Measurements from ENCODE around the gene MAL. TPM values are rescaled to one million over a fixed set of nuclear protein-coding genes. Genes with fewer than 3 reads are reported as not detected.
"Not testable (repeated sequence)": the region's sequence is repeated elsewhere in the genome, so short reads cannot be mapped to it uniquely, and the experiment has no call there.

The MAL gene
- total RNA-seq, 1 donor from 2014 or later, result 0.28 TPM

GRCh38 chr2:95032341-95032740 lies 6.8 kb downstream of the MAL start:
- DNase-seq (ENCODE audit: low spot score) (no peak), ATAC-seq (no peak)

- no peak for DNase-seq (ENCODE audit: low spot score)
These were observed 7.5 kb downstream of the MAL start for GRCh38 chr2:95032868-95033603.

GRCh38 chr2:95034221-95034620 lies 8.7 kb downstream of the MAL start:
- no peak for ATAC-seq
- DNase-seq (ENCODE audit: low spot score), result no peak

More at GRCh38 chr2:95032868-95033603, 7.5 kb downstream of the MAL start:
- ATAC-seq, result no peak

- ATAC-seq (no peak), DNase-seq (ENCODE audit: low spot score) (no peak)
These were observed 9.3 kb downstream of the MAL start for GRCh38 chr2:95034818-95035217.

GRCh38 chr2:95036596-95037383 lies 11.3 kb downstream of the MAL start:
- ATAC-seq, result no peak

GRCh38 chr2:95037384-95037839 lies 11.9 kb downstream of the MAL start:
- ATAC-seq (no peak), DNase-seq (ENCODE audit: low spot score) (no peak)

More at GRCh38 chr2:95036596-95037383, 11.3 kb downstream of the MAL start:
- DNase-seq (ENCODE audit: low spot score), result no peak

- DNase-seq (ENCODE audit: low spot score); ATAC-seq: not testable (repeated sequence)
These were observed 12.5 kb downstream of the MAL start for GRCh38 chr2:95037841-95038585.

GRCh38 chr2:95038635-95039298 lies 13.3 kb downstream of the MAL start:
- ATAC-seq, result no peak

GRCh38 chr2:95039363-95039762 lies 13.9 kb downstream of the MAL start:
- ATAC-seq (no peak), DNase-seq (ENCODE audit: low spot score) (no peak)

More at GRCh38 chr2:95038635-95039298, 13.3 kb downstream of the MAL start:
- DNase-seq (ENCODE audit: low spot score), result no peak

GRCh38 chr2:95039978-95040377 lies 14.5 kb downstream of the MAL start:
- DNase-seq (ENCODE audit: low spot score) (no peak), ATAC-seq (no peak)

GRCh38 chr2:95040426-95040825 lies 14.9 kb downstream of the MAL start:
- DNase-seq (ENCODE audit: low spot score), result no peak
- no peak for ATAC-seq

- no peak for ATAC-seq
- no peak for DNase-seq (ENCODE audit: low spot score)
These were observed 15.7 kb downstream of the MAL start for GRCh38 chr2:95041060-95041823.

- no peak for ATAC-seq
- no peak for DNase-seq (ENCODE audit: low spot score)
These were observed 16.4 kb downstream of the MAL start for GRCh38 chr2:95041824-95042442.

- ATAC-seq, result no peak
- DNase-seq (ENCODE audit: low spot score), result no peak
These were observed 17.2 kb downstream of the MAL start for GRCh38 chr2:95042472-95043271.

GRCh38 chr2:95043300-95044093 lies 18.0 kb downstream of the MAL start:
- DNase-seq (ENCODE audit: low spot score) (no peak), ATAC-seq (peak; percentile 68)

GRCh38 chr2:95044601-95045000 lies 19.1 kb downstream of the MAL start:
- ATAC-seq (no peak), DNase-seq (ENCODE audit: low spot score) (no peak)

- ATAC-seq (no peak), DNase-seq (ENCODE audit: low spot score) (no peak)
These were observed 21.0 kb downstream of the MAL start for GRCh38 chr2:95046371-95047112.

Measured in left lobe of liver (tissue), 2 donors.